ENCODE measurements around the gene CGNL1. TPM values are rescaled to one million over a fixed set of nuclear protein-coding genes. Genes with fewer than 3 reads are reported as not detected.

The CGNL1 gene
- polyA plus RNA-seq, 1 donor: 7.8 TPM

DNA sequence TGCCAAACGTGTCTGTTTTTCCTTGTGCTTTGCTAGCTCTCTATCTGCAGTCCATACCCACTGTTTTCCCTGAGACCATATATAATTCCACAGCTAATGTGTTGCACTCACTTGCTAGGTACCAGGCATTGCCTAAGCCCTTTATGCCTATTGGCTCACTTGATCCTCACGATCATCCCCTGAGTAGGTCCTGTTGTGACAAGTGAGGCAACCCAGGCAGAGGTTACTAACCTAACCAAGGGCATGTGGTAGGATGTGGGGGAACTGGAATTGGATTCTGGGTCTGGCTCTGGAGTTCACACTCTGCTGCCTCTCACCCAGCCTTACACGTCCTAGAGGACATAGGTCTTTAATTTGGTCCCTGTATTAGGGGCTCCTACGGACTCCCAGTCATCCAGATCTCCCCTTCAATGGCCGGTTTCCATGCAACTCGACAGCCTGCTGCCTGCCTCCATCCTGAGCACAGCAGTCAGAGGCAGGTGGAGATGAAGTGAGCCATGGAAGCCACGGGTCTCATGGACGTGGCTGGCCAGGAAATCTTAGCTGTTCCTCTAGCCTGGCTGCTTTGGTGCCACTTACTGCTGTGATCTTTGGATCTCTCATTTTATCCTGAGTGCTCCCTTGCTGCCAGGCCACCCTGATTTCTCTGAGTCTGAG, 176.5 kb downstream of the CGNL1 start:
- H3K36me3 ChIP-seq (ENCODE audit: control insufficient read depth, insufficient read depth, low read length): no peaks in the 10 kb centered on the region
- no peak overlapping the region for H3K4me3 ChIP-seq (ENCODE audit: low read length)
- H3K27me3 ChIP-seq (ENCODE audit: control insufficient read depth, insufficient read depth, low read length): no peaks in the 10 kb centered on the region
- no peak for DNase-seq
- no peak overlapping the region for H3K27ac ChIP-seq (ENCODE audit: low read length)
- H3K4me1 ChIP-seq (ENCODE audit: control insufficient read depth, insufficient read depth, low read length): peaks cover 53% of the 10 kb centered on the region
- 100% methylated on average over 2 of the region's 8 CpGs for WGBS (ENCODE audit: insufficient coverage, low lambda C conversion rate)
- no peaks in the 10 kb centered on the region for H3K9me3 ChIP-seq (ENCODE audit: control insufficient read depth, low read depth, low read length)

- Histone ChIP-seq H3K27ac (ENCODE audit: low read length) (no peak overlapping the region), H3K4me1 (ENCODE audit: control insufficient read depth, insufficient read depth, low read length) (peaks cover 50% of the 10 kb centered on the region), H3K9me3 (ENCODE audit: control insufficient read depth, low read depth, low read length) (no peaks in the 10 kb centered on the region), H3K27me3 (ENCODE audit: control insufficient read depth, insufficient read depth, low read length) (no peaks in the 10 kb centered on the region), H3K36me3 (ENCODE audit: control insufficient read depth, insufficient read depth, low read length) (no peaks in the 10 kb centered on the region), H3K4me3 (ENCODE audit: low read length) (no peak overlapping the region)
- DNase-seq: no peak
- no CpG with 5 or more reads among the region's 5 CpGs for WGBS (ENCODE audit: insufficient coverage, low lambda C conversion rate)
Observed at GRCh38 chr15:57553526-57553925, 177.2 kb downstream of the CGNL1 start.

- DNase-seq: peak in 1 of 2 donors; percentile 44
- Histone ChIP-seq H3K27me3 (ENCODE audit: control insufficient read depth, insufficient read depth, low read length) (no peaks in the 10 kb centered on the region), H3K27ac (ENCODE audit: low read length) (peak overlapping the region; percentile 6), H3K4me1 (ENCODE audit: control insufficient read depth, insufficient read depth, low read length) (peaks cover 43% of the 10 kb centered on the region), H3K36me3 (ENCODE audit: control insufficient read depth, insufficient read depth, low read length) (no peaks in the 10 kb centered on the region), H3K4me3 (ENCODE audit: low read length) (no peak overlapping the region), H3K9me3 (ENCODE audit: control insufficient read depth, low read depth, low read length) (no peaks in the 10 kb centered on the region)
- WGBS (ENCODE audit: insufficient coverage, low lambda C conversion rate): no CpG with 5 or more reads among the region's 10 CpGs
Observed at GRCh38 chr15:57554063-57554811, 177.9 kb downstream of the CGNL1 start.

GRCh38 chr15:57554812-57555179, 178.5 kb downstream of the CGNL1 start:
- Histone ChIP-seq H3K27me3 (ENCODE audit: control insufficient read depth, insufficient read depth, low read length) (no peaks in the 10 kb centered on the region), H3K36me3 (ENCODE audit: control insufficient read depth, insufficient read depth, low read length) (no peaks in the 10 kb centered on the region), H3K4me3 (ENCODE audit: low read length) (no peak overlapping the region), H3K27ac (ENCODE audit: low read length) (peak overlapping the region; percentile 6), H3K4me1 (ENCODE audit: control insufficient read depth, insufficient read depth, low read length) (peaks cover 41% of the 10 kb centered on the region), H3K9me3 (ENCODE audit: control insufficient read depth, low read depth, low read length) (no peaks in the 10 kb centered on the region)
- no peak for DNase-seq
- WGBS (ENCODE audit: insufficient coverage, low lambda C conversion rate): no CpG with 5 or more reads among the region's 4 CpGs

GRCh38 chr15:57555270-57555669, 179.0 kb downstream of the CGNL1 start:
- WGBS (ENCODE audit: insufficient coverage, low lambda C conversion rate): no CpG with 5 or more reads among the region's 3 CpGs
- peaks cover 41% of the 10 kb centered on the region for H3K4me1 ChIP-seq (ENCODE audit: control insufficient read depth, insufficient read depth, low read length)
- H3K36me3 ChIP-seq (ENCODE audit: control insufficient read depth, insufficient read depth, low read length): no peaks in the 10 kb centered on the region
- DNase-seq: no peak
- no peak overlapping the region for H3K27ac ChIP-seq (ENCODE audit: low read length)
- no peaks in the 10 kb centered on the region for H3K9me3 ChIP-seq (ENCODE audit: control insufficient read depth, low read depth, low read length)
- H3K27me3 ChIP-seq (ENCODE audit: control insufficient read depth, insufficient read depth, low read length): no peaks in the 10 kb centered on the region
- H3K4me3 ChIP-seq (ENCODE audit: low read length): no peak overlapping the region

DNA sequence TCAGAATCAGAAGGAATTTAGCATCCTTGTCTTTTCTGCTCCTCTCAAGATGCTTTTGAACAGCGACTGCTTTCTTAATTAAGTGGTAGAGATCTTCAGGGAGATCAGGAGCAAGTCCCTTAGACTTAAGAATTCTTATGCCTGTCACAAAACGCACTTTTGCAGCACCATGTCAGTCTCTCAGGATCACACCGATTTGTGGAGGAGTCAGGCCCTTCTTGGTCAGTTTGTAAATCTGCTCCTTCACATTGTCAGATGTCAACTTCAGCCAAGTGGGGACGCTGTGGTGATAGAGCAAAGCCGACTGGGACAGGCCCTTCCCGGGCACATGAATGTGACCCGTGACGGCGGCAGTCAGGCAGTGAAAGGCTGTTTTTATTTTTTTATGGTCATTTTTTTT, 179.7 kb downstream of the CGNL1 start:
- Histone ChIP-seq H3K36me3 (ENCODE audit: control insufficient read depth, insufficient read depth, low read length) (no peaks in the 10 kb centered on the region), H3K9me3 (ENCODE audit: control insufficient read depth, low read depth, low read length) (no peaks in the 10 kb centered on the region), H3K27ac (ENCODE audit: low read length) (no peak overlapping the region), H3K4me3 (ENCODE audit: low read length) (no peak overlapping the region), H3K27me3 (ENCODE audit: control insufficient read depth, insufficient read depth, low read length) (no peaks in the 10 kb centered on the region), H3K4me1 (ENCODE audit: control insufficient read depth, insufficient read depth, low read length) (peaks cover 46% of the 10 kb centered on the region)
- no CpG with 5 or more reads among the region's 9 CpGs for WGBS (ENCODE audit: insufficient coverage, low lambda C conversion rate)
- no peak for DNase-seq

DNA sequence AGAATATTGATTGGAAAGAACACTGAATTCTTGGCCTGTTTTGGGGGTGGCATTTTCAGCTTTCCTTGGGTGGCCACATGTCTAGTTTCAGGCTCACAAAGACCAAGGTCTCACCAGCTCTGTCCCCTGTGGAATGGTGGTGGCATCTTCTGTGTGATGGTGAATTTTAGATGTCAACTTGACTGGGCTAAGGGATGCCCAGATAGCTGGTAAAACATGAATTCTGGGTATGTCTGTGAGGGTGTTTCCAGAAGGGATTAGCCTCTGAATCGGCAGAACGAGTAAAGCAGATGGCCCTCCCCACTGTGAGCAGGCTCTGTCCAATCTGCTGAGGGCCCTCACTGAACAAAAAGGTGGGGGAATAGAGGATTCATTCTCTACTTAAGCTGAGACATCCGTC, 181.0 kb downstream of the CGNL1 start:
- Histone ChIP-seq H3K27ac (ENCODE audit: low read length) (no peak overlapping the region), H3K36me3 (ENCODE audit: control insufficient read depth, insufficient read depth, low read length) (no peaks in the 10 kb centered on the region), H3K9me3 (ENCODE audit: control insufficient read depth, low read depth, low read length) (no peaks in the 10 kb centered on the region), H3K4me1 (ENCODE audit: control insufficient read depth, insufficient read depth, low read length) (peaks cover 38% of the 10 kb centered on the region), H3K27me3 (ENCODE audit: control insufficient read depth, insufficient read depth, low read length) (no peaks in the 10 kb centered on the region), H3K4me3 (ENCODE audit: low read length) (no peak overlapping the region)
- WGBS (ENCODE audit: insufficient coverage, low lambda C conversion rate): no CpG with 5 or more reads among the region's 3 CpGs
- no peak for DNase-seq

- Histone ChIP-seq H3K9me3 (ENCODE audit: control insufficient read depth, low read depth, low read length) (no peaks in the 10 kb centered on the region), H3K27ac (ENCODE audit: low read length) (no peak overlapping the region), H3K4me3 (ENCODE audit: low read length) (no peak overlapping the region), H3K27me3 (ENCODE audit: control insufficient read depth, insufficient read depth, low read length) (no peaks in the 10 kb centered on the region), H3K4me1 (ENCODE audit: control insufficient read depth, insufficient read depth, low read length) (peaks cover 34% of the 10 kb centered on the region), H3K36me3 (ENCODE audit: control insufficient read depth, insufficient read depth, low read length) (no peaks in the 10 kb centered on the region)
- DNase-seq: no peak
- WGBS (ENCODE audit: insufficient coverage, low lambda C conversion rate): 100% methylated on average over 1 of the region's 6 CpGs
Observed at GRCh38 chr15:57557810-57558209, 181.5 kb downstream of the CGNL1 start.

DNA sequence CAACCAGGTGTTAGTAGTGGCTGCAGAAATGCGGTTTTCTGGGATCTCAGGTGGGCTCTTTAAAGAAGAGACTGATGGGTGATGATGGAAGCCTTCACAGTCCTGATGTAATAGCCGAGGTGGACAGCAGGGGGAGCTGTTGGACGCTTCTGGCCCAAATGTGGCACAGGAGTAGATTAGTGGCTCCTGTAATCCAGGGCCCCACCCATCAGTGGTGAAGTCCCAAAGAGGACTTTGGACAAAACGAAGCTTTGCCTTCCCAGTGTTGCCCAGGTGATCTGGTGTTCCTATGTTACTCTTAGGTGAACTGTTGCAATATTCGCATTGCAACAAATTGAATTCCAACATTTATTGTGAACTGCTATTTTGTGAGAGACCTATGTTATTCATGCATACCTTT, 183.6 kb downstream of the CGNL1 start:
- Histone ChIP-seq H3K27ac (ENCODE audit: low read length) (peak overlapping the region; percentile 56), H3K9me3 (ENCODE audit: control insufficient read depth, low read depth, low read length) (no peaks in the 10 kb centered on the region), H3K36me3 (ENCODE audit: control insufficient read depth, insufficient read depth, low read length) (no peaks in the 10 kb centered on the region), H3K4me1 (ENCODE audit: control insufficient read depth, insufficient read depth, low read length) (peaks cover 18% of the 10 kb centered on the region), H3K27me3 (ENCODE audit: control insufficient read depth, insufficient read depth, low read length) (no peaks in the 10 kb centered on the region), H3K4me3 (ENCODE audit: low read length) (no peak overlapping the region)
- WGBS (ENCODE audit: insufficient coverage, low lambda C conversion rate): 0% methylated on average over 1 of the region's 5 CpGs
- DNase-seq: peak; percentile 93 to 96

- H3K9me3 ChIP-seq (ENCODE audit: control insufficient read depth, low read depth, low read length): no peaks in the 10 kb centered on the region
- H3K4me3 ChIP-seq (ENCODE audit: low read length): no peak overlapping the region
- peak; percentile 61 to 64 for DNase-seq
- no peaks in the 10 kb centered on the region for H3K36me3 ChIP-seq (ENCODE audit: control insufficient read depth, insufficient read depth, low read length)
- H3K27ac ChIP-seq (ENCODE audit: low read length): no peak overlapping the region
- no peaks in the 10 kb centered on the region for H3K27me3 ChIP-seq (ENCODE audit: control insufficient read depth, insufficient read depth, low read length)
- H3K4me1 ChIP-seq (ENCODE audit: control insufficient read depth, insufficient read depth, low read length): peaks cover 26% of the 10 kb centered on the region
- 70% methylated on average over 2 of the region's 9 CpGs for WGBS (ENCODE audit: insufficient coverage, low lambda C conversion rate)
Observed at GRCh38 chr15:57561041-57561711, 184.9 kb downstream of the CGNL1 start.
